ENCODE results near the gene MSH5. TPM values are rescaled to one million over a fixed set of nuclear protein-coding genes. Genes with fewer than 3 reads are reported as not detected.

MSH5 gene
- total and polyA plus RNA-seq, 9 of the 15 experiments (the other 6 are each of a cell fraction or from before 2014, with no cell fraction given), result 12.5 to 104 (median 46.6) TPM

GRCh38 chr6:31737991-31738979 lies 1.5 kb upstream of the MSH5 start (continued):
- TF ChIP-seq NFYB (IDR thresholded peaks at IDR 0.05; ENCODE audit: extremely low read depth, insufficient read length) (no peak), ZSCAN32 (CRISPR knock-in tag; IDR thresholded peaks at IDR 0.05) (no peak), CBX2 (IDR thresholded peaks at IDR 0.05; ENCODE audit: insufficient read depth, low read length, poor library complexity, severe bottlenecking) (no peak), TCF7L2 (IDR thresholded peaks at IDR 0.05; ENCODE audit: low read depth, low read length) (no peak), NELFE (IDR thresholded peaks at IDR 0.05; ENCODE audit: insufficient read depth, insufficient read length) (no peak), ZNF140 (CRISPR knock-in tag; IDR thresholded peaks at IDR 0.05) (0 out of 2 replicates have a peak, but pooled peaks have one; percentile 50), ZHX1 (conservative IDR thresholded peaks at IDR 0.05; ENCODE audit: low read length) (no peak), DNMT1 (IDR thresholded peaks at IDR 0.05) (no peak; the same call in 1 of the 2 replicates), ZZZ3 (IDR thresholded peaks at IDR 0.05) (no peak), EWSR1 (IDR thresholded peaks at IDR 0.05; ENCODE audit: borderline replicate concordance, low read depth, partially characterized antibody) (no peak), CREB1 (IDR thresholded peaks at IDR 0.05) (peak; percentile 83), CREB1 (CRISPR knock-in tag; IDR thresholded peaks at IDR 0.05) (no peak), ZNF512 (tag; IDR thresholded peaks at IDR 0.05) (no peak), MITF (IDR thresholded peaks at IDR 0.05) (no peak), HMG20B (CRISPR knock-in tag; IDR thresholded peaks at IDR 0.05) (no peak), PATZ1 (CRISPR knock-in tag; IDR thresholded peaks at IDR 0.05; ENCODE audit: borderline replicate concordance) (peak; percentile 80; the same call in 1 of the 2 replicates)
- TF ChIP-seq, protein P1, sequence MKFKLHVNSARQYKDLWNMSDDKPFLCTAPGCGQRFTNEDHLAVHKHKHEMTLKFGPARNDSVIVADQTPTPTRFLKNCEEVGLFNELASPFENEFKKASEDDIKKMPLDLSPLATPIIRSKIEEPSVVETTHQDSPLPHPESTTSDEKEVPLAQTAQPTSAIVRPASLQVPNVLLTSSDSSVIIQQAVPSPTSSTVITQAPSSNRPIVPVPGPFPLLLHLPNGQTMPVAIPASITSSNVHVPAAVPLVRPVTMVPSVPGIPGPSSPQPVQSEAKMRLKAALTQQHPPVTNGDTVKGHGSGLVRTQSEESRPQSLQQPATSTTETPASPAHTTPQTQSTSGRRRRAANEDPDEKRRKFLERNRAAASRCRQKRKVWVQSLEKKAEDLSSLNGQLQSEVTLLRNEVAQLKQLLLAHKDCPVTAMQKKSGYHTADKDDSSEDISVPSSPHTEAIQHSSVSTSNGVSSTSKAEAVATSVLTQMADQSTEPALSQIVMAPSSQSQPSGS (CRISPR knock-in tag; IDR thresholded peaks at IDR 0.05), result no peak
